ENCODE results near the gene TAF6L. TPM values are rescaled to one million over a fixed set of nuclear protein-coding genes. Genes with fewer than 3 reads are reported as not detected.
A peak's percentile ranks its signal among the peaks of the same experiment; 100 is the strongest.
"Not testable (repeated sequence)": the region's sequence is repeated elsewhere in the genome, so short reads cannot be mapped to it uniquely, and the experiment has no call there.

TAF6L gene
- total and polyA plus RNA-seq, 9 donors: 5.4 to 33.6 (median 26.3) TPM

DNA sequence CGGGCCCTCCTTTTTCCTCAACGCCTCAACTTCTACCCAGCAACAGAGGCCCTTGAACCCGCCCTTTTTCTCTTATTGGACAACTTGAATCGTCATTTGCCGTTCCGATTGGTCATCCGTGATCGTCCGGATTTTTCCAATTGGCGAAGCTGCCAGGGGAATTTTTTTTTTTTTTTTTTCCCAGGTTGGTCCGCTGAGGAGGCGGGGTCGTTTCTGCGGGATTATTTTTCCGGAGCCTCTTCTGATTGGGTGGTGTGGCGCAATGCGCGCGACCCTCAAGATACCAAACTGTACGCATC, 43.4 kb upstream of the TAF6L start:
- H3K27ac ChIP-seq: peak overlapping the region in 1 of 2 donors; percentile 89
- no peaks in the 10 kb centered on the region for H3K9me3 ChIP-seq
- H3K36me3 ChIP-seq: no peaks in the 10 kb centered on the region
- peak; percentile 82 to 89 (median 83) for DNase-seq
- WGBS, 3 donors: 0% methylated on average over 20 of the region's 20 CpGs
- peak overlapping the region; percentile 91 for H3K4me3 ChIP-seq
- no peaks in the 10 kb centered on the region for H3K27me3 ChIP-seq
- TF ChIP-seq, protein P1, sequence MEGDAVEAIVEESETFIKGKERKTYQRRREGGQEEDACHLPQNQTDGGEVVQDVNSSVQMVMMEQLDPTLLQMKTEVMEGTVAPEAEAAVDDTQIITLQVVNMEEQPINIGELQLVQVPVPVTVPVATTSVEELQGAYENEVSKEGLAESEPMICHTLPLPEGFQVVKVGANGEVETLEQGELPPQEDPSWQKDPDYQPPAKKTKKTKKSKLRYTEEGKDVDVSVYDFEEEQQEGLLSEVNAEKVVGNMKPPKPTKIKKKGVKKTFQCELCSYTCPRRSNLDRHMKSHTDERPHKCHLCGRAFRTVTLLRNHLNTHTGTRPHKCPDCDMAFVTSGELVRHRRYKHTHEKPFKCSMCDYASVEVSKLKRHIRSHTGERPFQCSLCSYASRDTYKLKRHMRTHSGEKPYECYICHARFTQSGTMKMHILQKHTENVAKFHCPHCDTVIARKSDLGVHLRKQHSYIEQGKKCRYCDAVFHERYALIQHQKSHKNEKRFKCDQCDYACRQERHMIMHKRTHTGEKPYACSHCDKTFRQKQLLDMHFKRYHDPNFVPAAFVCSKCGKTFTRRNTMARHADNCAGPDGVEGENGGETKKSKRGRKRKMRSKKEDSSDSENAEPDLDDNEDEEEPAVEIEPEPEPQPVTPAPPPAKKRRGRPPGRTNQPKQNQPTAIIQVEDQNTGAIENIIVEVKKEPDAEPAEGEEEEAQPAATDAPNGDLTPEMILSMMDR (IDR thresholded peaks at IDR 0.05): no peak
- no peak for TF ChIP-seq POLR2A (IDR thresholded peaks at IDR 0.05)
- no peak for TF ChIP-seq EP300 (IDR thresholded peaks at IDR 0.05)
- intact Hi-C loops (cut with DNase I): loop anchor here in 3 of 4 donors (5.0 kb wide), 3 partner anchors 51 to 114 kb away; partner anchors contain the start of genes LBHD1 (in 1 of the 3), UBXN1 (in 1 of the 3) and UQCC3 (in 1 of the 3)
- peaks cover 3% of the 10 kb centered on the region for H3K4me1 ChIP-seq (ENCODE audit: insufficient read depth)

DNA sequence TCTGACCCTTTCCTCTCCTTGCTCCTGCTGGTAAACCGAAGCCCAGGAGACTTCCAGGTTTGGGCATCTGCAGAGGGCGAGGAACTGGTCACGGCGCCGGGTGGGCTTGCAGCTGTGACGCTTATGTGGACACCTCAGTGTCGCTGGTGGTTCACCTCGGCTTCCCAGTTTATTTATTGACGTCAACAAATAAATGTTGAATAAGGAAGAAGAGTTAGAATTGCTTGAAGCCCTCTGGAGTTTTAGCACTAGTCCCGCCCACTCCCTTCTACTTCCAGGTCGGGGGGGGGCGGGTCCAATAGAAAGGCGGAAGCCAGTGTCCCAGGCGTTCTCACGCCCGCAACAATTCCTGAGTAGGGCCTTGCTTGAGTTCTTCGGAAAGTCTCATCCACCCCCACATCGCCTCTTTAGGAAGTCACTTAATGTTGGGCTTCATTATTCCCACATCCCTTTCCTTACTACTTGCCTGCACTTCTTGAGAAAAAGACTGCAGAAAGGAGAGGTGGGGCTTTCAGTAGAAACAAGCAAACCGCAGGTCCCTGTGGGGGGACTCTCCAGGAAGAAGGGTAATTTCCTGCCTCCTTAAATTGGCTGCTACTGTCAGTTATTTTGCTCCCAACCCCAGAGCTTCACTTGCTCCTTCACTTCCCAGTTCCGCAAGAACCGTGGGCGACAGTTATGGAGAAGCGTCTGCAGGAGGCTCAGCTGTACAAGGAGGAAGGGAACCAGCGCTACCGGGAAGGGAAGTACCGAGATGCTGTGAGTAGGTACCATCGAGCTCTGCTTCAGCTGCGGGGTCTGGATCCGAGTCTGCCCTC, 42.8 kb upstream of the TAF6L start, which contains the start of gene TTC9C:
Gene TTC9C, plus strand, starts transcription at position 316 of the 818 bp plus-strand sequence. Its CDS starts 363 bp downstream, at position 679.
- TF ChIP-seq POLR2A (IDR thresholded peaks at IDR 0.05) (peak; percentile 52), EP300 (IDR thresholded peaks at IDR 0.05) (no peak)
- TF ChIP-seq, protein P1 (IDR thresholded peaks at IDR 0.05): peak in 1 of 3 donors; percentile 12
- peaks cover 3% of the 10 kb centered on the region for H3K4me1 ChIP-seq (ENCODE audit: insufficient read depth)
- WGBS, 3 donors: 0 to 1% (median 0%) methylated on average over 29 of the region's 29 CpGs
- H3K27ac ChIP-seq: peak within 1 kb of the TSS in 1 of 2 donors; percentile 89
- DNase-seq: peak; percentile 83 to 88 (median 85)
- no peaks in the 10 kb centered on the region for H3K36me3 ChIP-seq
- H3K4me3 ChIP-seq: peak within 1 kb of the TSS; percentile 91
- no peaks in the 10 kb centered on the region for H3K27me3 ChIP-seq
- H3K9me3 ChIP-seq: no peaks in the 10 kb centered on the region
- intact Hi-C loops (cut with DNase I): loop anchor here in 3 of 4 donors (5.0 kb wide), 3 partner anchors 51 to 114 kb away; partner anchors contain the start of genes LBHD1 (in 1 of the 3), UBXN1 (in 1 of the 3) and UQCC3 (in 1 of the 3)

DNA sequence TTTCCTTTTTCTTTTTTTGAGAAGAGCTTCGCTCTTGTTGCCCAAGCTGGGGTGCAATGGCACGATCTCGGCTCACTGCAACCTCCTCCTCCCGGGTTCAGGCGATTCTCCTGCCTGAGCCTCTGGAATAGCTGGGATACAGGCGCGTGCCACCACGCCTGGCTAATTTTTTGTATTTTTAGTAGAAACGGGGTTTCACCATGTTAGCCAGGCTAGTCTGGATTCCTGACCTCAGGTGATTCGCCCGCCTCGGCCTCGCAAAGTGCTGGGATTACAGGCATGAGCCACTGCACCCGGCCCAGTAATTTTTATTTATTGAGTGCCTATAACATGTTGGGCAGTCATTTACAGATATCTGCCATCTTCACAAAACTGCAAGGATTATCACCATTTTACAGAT, 41.1 kb upstream of the TAF6L start:
- H3K27me3 ChIP-seq; H3K27ac ChIP-seq; H3K9me3 ChIP-seq; intact Hi-C loops (cut with DNase I); H3K36me3 ChIP-seq; H3K4me1 ChIP-seq (ENCODE audit: insufficient read depth); DNase-seq: not testable (repeated sequence)
- WGBS, 3 donors: 66 to 76% (median 67%) methylated on average over 14 of the region's 14 CpGs
- peak overlapping the region; percentile 91 for H3K4me3 ChIP-seq

DNA sequence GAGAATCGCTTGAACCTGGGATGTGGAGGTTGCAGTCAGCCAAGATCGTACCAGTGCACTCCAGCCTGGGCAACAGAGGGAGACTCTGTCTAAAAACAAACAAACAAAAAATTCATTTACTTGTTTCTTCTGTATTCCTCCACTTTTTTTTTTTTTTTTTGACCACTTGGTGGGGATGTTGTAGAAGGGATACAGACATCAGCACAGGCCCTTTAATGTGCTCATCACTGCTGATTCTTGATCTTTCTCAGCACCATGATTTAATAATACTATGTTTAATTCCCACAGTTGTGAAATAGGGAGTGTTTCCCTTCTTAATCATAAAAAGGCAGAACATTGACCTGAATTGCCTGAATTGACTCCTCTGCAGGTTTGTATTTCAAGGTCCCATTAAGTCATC, 38.4 kb upstream of the TAF6L start:
- H3K36me3 ChIP-seq: no peaks in the 10 kb centered on the region
- intact Hi-C loops (cut with DNase I): no loop called here
- DNase-seq: no peak
- H3K27me3 ChIP-seq: no peaks in the 10 kb centered on the region
- no peaks in the 10 kb centered on the region for H3K9me3 ChIP-seq
- H3K4me1 ChIP-seq (ENCODE audit: insufficient read depth): peaks cover 3% of the 10 kb centered on the region
- no peak for TF ChIP-seq POLR2A (IDR thresholded peaks at IDR 0.05)
- TF ChIP-seq EP300 (IDR thresholded peaks at IDR 0.05): no peak
- TF ChIP-seq, protein P1 (IDR thresholded peaks at IDR 0.05): no peak
- no peak overlapping the region for H3K27ac ChIP-seq
- WGBS, 3 donors: 70 to 82% (median 80%) methylated on average over 2 of the region's 2 CpGs
- H3K4me3 ChIP-seq: no peak overlapping the region

DNA sequence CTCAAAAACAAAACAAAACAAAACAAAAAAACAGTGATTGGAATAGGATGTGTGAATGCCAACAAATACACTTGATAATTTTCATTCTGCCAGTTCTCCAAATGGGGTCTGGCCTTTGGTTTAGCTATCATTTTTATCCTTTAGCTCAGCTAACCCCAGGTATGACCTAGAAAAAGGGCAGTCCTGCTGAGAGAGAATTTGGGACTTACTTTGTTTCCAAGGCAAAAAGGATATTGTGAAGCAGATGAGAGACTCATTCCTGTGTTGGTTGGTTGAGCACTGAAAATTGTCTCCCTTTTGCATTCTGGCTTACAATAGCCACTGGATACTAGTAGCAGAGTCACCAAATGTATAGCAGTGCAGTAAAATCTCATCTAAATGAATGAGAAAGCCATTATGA, 34.0 kb upstream of the TAF6L start:
- H3K4me3 ChIP-seq: no peak overlapping the region
- H3K27ac ChIP-seq: no peak overlapping the region
- no peaks in the 10 kb centered on the region for H3K36me3 ChIP-seq
- no peaks in the 10 kb centered on the region for H3K27me3 ChIP-seq
- intact Hi-C loops (cut with DNase I): no loop called here
- no peak for DNase-seq
- H3K9me3 ChIP-seq: no peaks in the 10 kb centered on the region
- no peaks in the 10 kb centered on the region for H3K4me1 ChIP-seq (ENCODE audit: insufficient read depth)
- TF ChIP-seq, protein P1 (IDR thresholded peaks at IDR 0.05): no peak
- TF ChIP-seq POLR2A (IDR thresholded peaks at IDR 0.05): no peak
- no peak for TF ChIP-seq EP300 (IDR thresholded peaks at IDR 0.05)

Data from ovary (tissue), 9 donors.